Neural progenitor cell (in vitro differentiated cells): ENCODE measurements around the gene RNF157. TPM values are rescaled to one million over a fixed set of nuclear protein-coding genes. Genes with fewer than 3 reads are reported as not detected.

Experiments
- DNase-seq: peaks from one replicate; pipeline ENCODE4 v3.0.0-alpha.2; 2016; ENCODE audit warnings: low spot score
- H2AFZ ChIP-seq: fragments of 200-600 bp; sonication (generic); replicated peaks from 2 replicates; pipeline ENCODE4 v1.6.1; 2016; ENCODE audit warnings: antibody characterized with exemption
- H3F3A ChIP-seq: fragments of 200-600 bp; sonication (generic); 2 replicates; pipeline ENCODE4 v1.6.1; 2016; ENCODE audit warnings: antibody characterized with exemption, low read depth
- H3K27ac ChIP-seq: fragments of 200-600 bp; sonication (generic); 2 replicates; pipeline ENCODE4 v1.5.1; 2016; ENCODE audit warnings: mild to moderate bottlenecking
- H3K27me3 ChIP-seq: fragments of 200-600 bp; sonication (generic); 2 replicates; pipeline ENCODE4 v1.6.1; 2016; ENCODE audit warnings: mild to moderate bottlenecking, moderate library complexity
- H3K36me3 ChIP-seq: fragments of 200-600 bp; sonication (generic); 2 replicates; pipeline ENCODE4 v1.5.1; 2016
- H3K4me1 ChIP-seq: fragments of 200-600 bp; sonication (generic); 2 replicates; pipeline ENCODE4 v1.6.1; 2016; ENCODE audit warnings: mixed run types
- H3K4me2 ChIP-seq: fragments of 200-600 bp; sonication (generic); 2 replicates; pipeline ENCODE4 v1.6.1; 2016
- H3K4me3 ChIP-seq: fragments of 200-600 bp; sonication (generic); 2 replicates; pipeline ENCODE4 v1.5.1; 2016
- H3K79me2 ChIP-seq: fragments of 200-600 bp; sonication (generic); 2 replicates; pipeline ENCODE4 v1.6.1; 2016; ENCODE audit warnings: low read depth
- H3K9ac ChIP-seq: fragments of 200-600 bp; sonication (generic); 2 replicates; pipeline ENCODE4 v1.6.1; 2016
- H3K9me3 ChIP-seq: fragments of 200-600 bp; sonication (generic); 2 replicates; pipeline ENCODE4 v1.5.1; 2016; ENCODE audit warnings: low read depth
- H4K20me1 ChIP-seq: fragments of 200-600 bp; sonication (generic); 2 replicates; pipeline ENCODE4 v1.6.1; 2016; ENCODE audit warnings: low read depth
- H3K27ac Mint-ChIP-seq: 3 replicates; pipeline ENCODE4 v1.8.0; 2021; ENCODE audit warnings: mixed read lengths
- H3K27me3 Mint-ChIP-seq: 2 replicates; pipeline ENCODE4 v1.8.0; 2022; ENCODE audit warnings: low read depth, mild to moderate bottlenecking, inconsistent platforms, moderate library complexity, mixed read lengths; ENCODE audit not compliant: insufficient read depth
- H3K36me3 Mint-ChIP-seq: 3 replicates; pipeline ENCODE4 v1.8.0; 2021; ENCODE audit warnings: mixed read lengths
- H3K4me1 Mint-ChIP-seq: 3 replicates; pipeline ENCODE4 v1.8.0; 2021; ENCODE audit warnings: mixed read lengths
- H3K4me3 Mint-ChIP-seq: 3 replicates; pipeline ENCODE4 v1.8.0; 2021; ENCODE audit warnings: mild to moderate bottlenecking, moderate library complexity, mixed read lengths
- H3K9me3 Mint-ChIP-seq: 3 replicates; pipeline ENCODE4 v1.8.0; 2020; ENCODE audit warnings: mixed read lengths
- CTCF ChIP-seq: fragments of 200-600 bp; sonication (generic); IDR thresholded peaks from 2 replicates; pipeline ENCODE4 v1.5.1; 2017; ENCODE audit warnings: antibody characterized with exemption, mild to moderate bottlenecking
- EZH2 ChIP-seq: fragments of 200-600 bp; sonication (generic); IDR thresholded peaks from 2 replicates; pipeline ENCODE4 v1.6.1; 2017; ENCODE audit warnings: antibody characterized with exemption, mild to moderate bottlenecking, moderate library complexity
- EZH2phosphoT487 ChIP-seq: fragments of 200-600 bp; sonication (generic); IDR thresholded peaks from 2 replicates; pipeline ENCODE4 v1.6.1; 2017; ENCODE audit warnings: antibody characterized with exemption
- total RNA-seq: library from RNA; depleted of rRNA; stranded (reverse); fragments of >200 nt; gene quantifications from 2 replicates; pipeline ENCODE4 v1.2.3, GENCODE V29; 2015; ENCODE audit warnings: low replicate concordance

The RNF157 gene
- total RNA-seq, 1 donor from 2014 or later, result 21.0 TPM

- H3K27ac Mint-ChIP-seq, result no peak overlapping the region
- Histone ChIP-seq H3F3A (peaks cover 8% of the 10 kb centered on the region), H3K4me3 (no peak overlapping the region), H3K9ac (no peak overlapping the region), H3K27ac (no peak overlapping the region), H3K4me2 (no peak overlapping the region), H3K36me3 (no peaks in the 10 kb centered on the region), H4K20me1 (no peaks in the 10 kb centered on the region), H2AFZ (no peak overlapping the region), H3K4me1 (peaks cover 22% of the 10 kb centered on the region), H3K27me3 (no peaks in the 10 kb centered on the region), H3K9me3 (no peaks in the 10 kb centered on the region), H3K79me2 (no peaks in the 10 kb centered on the region)
- H3K36me3 Mint-ChIP-seq, result peaks cover 7% of the 10 kb centered on the region
- H3K4me1 Mint-ChIP-seq, result peaks cover 7% of the 10 kb centered on the region
- DNase-seq, result no peak
- H3K27me3 Mint-ChIP-seq, result no peaks in the 10 kb centered on the region
- H3K9me3 Mint-ChIP-seq, result no peaks in the 10 kb centered on the region
- no peak overlapping the region for H3K4me3 Mint-ChIP-seq
- TF ChIP-seq CTCF (no peak), EZH2 (no peak), EZH2phosphoT487 (no peak)
Observed at GRCh38 chr17:76155988-76156661, 84.2 kb downstream of the RNF157 start.

DNA sequence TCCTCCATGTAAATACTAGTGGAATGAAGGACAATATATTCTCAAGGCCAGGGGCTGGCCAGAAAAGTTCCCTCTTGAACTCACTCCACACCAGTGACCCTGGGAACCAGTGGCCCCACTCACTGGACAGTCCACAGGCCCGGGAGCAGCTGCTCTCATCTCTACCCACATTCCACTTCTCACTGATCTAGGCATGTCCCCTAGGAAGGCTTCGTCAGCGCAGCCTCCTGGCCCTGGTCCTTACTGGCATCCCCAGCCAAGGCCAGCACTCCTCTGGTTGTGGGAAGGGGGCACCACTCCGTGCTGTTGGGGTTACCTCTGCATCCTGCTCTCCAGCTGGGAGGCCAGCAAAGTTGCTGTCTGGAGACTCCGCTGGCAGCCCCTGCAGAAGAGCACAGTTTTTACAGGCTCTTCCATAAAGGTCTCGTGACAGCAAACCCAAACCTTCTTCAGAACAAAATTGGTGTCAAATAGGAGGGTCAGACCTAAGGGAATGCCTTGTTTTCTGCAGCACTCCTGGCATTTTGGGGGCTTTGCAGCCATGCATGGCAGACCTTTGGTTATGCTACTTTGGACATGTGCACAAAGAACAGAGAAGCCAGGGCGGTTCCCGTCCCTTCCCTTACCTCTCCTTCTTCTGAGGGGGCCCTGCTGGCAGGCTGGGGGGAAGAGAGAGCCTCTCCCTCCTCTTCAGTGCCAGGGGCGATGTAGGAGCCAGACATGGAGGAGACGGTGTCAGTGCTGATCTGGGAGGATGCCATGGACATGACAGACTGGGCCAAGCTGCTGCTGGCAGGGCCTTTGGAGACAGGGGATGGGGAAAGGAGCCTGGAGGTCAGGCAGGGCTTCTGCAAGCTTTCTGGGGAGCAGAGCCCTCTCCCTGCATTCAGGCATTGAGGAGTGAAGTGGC lies 85.1 kb downstream of the RNF157 start:
- H3K9me3 ChIP-seq, result no peaks in the 10 kb centered on the region
- no peak overlapping the region for H3K4me2 ChIP-seq
- TF ChIP-seq CTCF (no peak), EZH2 (no peak), EZH2phosphoT487 (no peak)
- Mint-ChIP-seq H3K36me3 (peaks cover 7% of the 10 kb centered on the region), H3K27ac (no peak overlapping the region), H3K4me3 (no peak overlapping the region), H3K9me3 (no peaks in the 10 kb centered on the region), H3K27me3 (peaks cover 2% of the 10 kb centered on the region), H3K4me1 (peaks cover 7% of the 10 kb centered on the region)
- peaks cover 3% of the 10 kb centered on the region for H3F3A ChIP-seq
- no peak overlapping the region for H3K4me3 ChIP-seq
- no peaks in the 10 kb centered on the region for H3K79me2 ChIP-seq
- no peak overlapping the region for H2AFZ ChIP-seq
- DNase-seq, result no peak
- H3K4me1 ChIP-seq, result peaks cover 22% of the 10 kb centered on the region
- H3K9ac ChIP-seq, result no peak overlapping the region
- no peaks in the 10 kb centered on the region for H3K27me3 ChIP-seq
- no peak overlapping the region for H3K27ac ChIP-seq
- H3K36me3 ChIP-seq, result no peaks in the 10 kb centered on the region
- H4K20me1 ChIP-seq, result no peaks in the 10 kb centered on the region

GRCh38 chr17:76154292-76154691 lies 86.0 kb downstream of the RNF157 start:
- peaks cover 10% of the 10 kb centered on the region for H3K36me3 Mint-ChIP-seq
- Histone ChIP-seq H3K27ac (no peak overlapping the region), H3K79me2 (no peaks in the 10 kb centered on the region), H3K36me3 (no peaks in the 10 kb centered on the region), H3K9me3 (no peaks in the 10 kb centered on the region), H3K4me3 (no peak overlapping the region), H3K9ac (no peak overlapping the region), H4K20me1 (no peaks in the 10 kb centered on the region), H2AFZ (no peak overlapping the region), H3K4me1 (peaks cover 22% of the 10 kb centered on the region), H3F3A (peaks cover 3% of the 10 kb centered on the region), H3K27me3 (no peaks in the 10 kb centered on the region), H3K4me2 (no peak overlapping the region)
- H3K4me3 Mint-ChIP-seq, result no peak overlapping the region
- TF ChIP-seq EZH2, result no peak
- TF ChIP-seq CTCF, result no peak
- TF ChIP-seq EZH2phosphoT487, result no peak
- peaks cover 7% of the 10 kb centered on the region for H3K4me1 Mint-ChIP-seq
- no peaks in the 10 kb centered on the region for H3K9me3 Mint-ChIP-seq
- H3K27me3 Mint-ChIP-seq, result peaks cover 2% of the 10 kb centered on the region
- no peak for DNase-seq
- H3K27ac Mint-ChIP-seq, result no peak overlapping the region
